SK-N-SH treated with all-trans-retinoic acid at 6 μM for 48 hours (cell line): ENCODE data around the gene FNIP2.
"Not testable (repeated sequence)": the region's sequence is repeated elsewhere in the genome, so short reads cannot be mapped to it uniquely, and the experiment has no call there.

Experiments used
- CSDC2 ChIP-seq: fragments of 250-450 bp; sonication (Bioruptor Pico); IDR thresholded peaks from 2 replicates; pipeline ENCODE4 v1.5.0; 2020; ENCODE audit warnings: mild to moderate bottlenecking, moderate library complexity
- ESRRG ChIP-seq: fragments of 250-450 bp; sonication (Bioruptor Pico); IDR thresholded peaks from 2 replicates; pipeline ENCODE4 v1.6.1; 2021; ENCODE audit warnings: mild to moderate bottlenecking
- TCF4 ChIP-seq: fragments of 250-450 bp; sonication (Bioruptor Pico); IDR thresholded peaks from 2 replicates; pipeline ENCODE4 v1.8.0; 2021; ENCODE audit warnings: mild to moderate bottlenecking, moderate library complexity, borderline replicate concordance

DNA sequence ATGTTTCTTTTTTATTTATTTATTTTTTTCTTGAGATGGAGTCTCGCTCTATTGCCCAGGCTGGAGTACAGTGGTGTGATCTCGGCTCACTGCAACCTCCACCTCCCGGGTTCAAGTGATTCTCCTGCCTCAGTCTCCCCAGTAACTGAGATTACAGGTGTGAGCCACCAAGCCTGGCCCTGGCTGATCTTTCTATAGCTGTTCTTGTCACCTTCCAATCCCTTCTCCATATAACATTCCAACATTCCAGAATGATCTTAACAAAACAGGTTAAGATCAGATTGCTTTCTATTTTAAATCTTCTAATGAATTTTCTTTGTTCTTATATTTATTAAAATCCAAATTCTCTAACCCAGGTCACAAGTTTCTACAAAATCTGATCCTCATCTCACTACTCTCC is 188.1 kb downstream of the FNIP2 start:
- not testable (repeated sequence) for TF ChIP-seq CSDC2 (CRISPR knock-in tag); TCF4; ESRRG (CRISPR knock-in tag)
